HG03378 (cell line): ENCODE results near the gene PBXIP1.
A peak's percentile ranks its signal among the peaks of the same experiment; 100 is the strongest.

Experiments used
- ATAC-seq: cut with Tn5 transposase; IDR thresholded peaks from one replicate; pipeline ENCODE4 v1.9.1; 2021; ENCODE audit warnings: mild to moderate bottlenecking, moderate library complexity; ENCODE audit not compliant: unreplicated experiment

The PBXIP1 gene

DNA sequence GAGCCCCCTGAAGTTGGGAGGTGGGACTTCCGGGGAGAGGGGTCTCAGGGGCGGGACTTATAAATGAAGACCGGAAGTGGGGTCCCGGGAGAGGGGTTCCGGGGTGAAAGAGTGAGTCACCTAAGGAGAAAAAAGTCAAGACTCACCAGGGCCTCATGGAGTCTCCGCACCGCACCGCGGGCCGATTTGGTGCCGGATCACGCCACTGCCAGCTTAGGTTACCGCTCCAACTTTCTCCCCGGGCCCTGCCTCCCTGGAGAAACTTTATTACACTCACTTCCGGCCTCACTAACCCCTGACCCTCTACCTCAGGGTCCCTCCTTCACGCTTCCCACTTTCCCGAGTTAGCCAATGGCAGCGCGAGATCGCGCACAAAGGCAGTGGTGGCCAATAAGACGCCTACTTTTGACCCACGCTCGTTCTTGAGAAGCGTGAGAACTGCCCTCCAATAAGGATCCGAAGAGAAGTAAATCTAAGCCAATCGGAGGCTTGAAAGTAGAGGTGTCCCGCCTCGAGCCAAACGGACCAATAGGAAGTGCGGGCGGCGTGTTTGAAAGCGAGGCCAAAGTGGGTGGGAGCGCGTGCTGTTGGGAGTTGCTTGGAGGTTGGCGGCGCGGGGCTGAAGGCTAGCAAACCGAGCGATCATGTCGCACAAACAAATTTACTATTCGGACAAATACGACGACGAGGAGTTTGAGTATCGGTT, 18.4 kb upstream of the PBXIP1 start, which contains the start of gene CKS1B:
TSS of gene CKS1B (plus strand) at position 580 of the 706 bp plus-strand sequence. CDS start at position 645, 65 bp downstream.
- peak; percentile 83 for ATAC-seq

DNA sequence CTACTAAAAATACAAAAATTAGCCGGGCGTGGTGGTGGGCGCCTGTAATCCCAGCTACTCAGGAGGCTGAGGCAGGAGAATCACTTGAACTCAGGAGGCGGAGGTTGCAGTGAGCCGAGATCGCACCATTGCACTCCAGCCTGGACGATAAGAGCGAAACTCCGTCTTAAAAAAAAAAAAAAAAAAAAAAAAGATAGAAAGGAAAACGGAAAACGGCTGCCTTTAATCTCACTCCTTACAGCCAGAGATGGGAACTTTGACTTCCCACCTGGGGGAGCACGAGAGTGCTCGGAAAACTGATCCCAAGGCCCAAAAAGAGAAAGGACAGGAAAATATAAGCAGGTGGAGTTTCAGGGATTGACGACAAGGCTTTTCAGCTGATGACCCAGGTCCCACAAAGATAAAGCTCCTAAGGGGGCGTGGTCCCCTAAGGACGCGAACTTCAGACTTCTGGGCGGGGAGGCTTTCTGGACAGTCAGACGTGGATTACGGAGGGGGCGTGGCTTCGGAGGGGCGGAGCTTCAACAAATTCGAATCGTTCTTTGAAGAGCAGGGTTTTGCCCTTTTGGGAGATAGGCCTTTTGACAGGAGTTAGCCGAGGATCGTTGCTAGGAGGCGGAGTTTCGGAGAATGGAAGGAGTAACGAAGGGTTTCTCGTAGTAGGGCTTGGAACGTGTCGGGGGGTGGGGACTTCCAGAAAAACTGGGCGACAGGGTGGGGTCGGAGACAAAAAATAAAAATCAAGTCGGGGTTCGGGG, 17.6 kb upstream of the PBXIP1 start:
- ATAC-seq: no peak

DNA sequence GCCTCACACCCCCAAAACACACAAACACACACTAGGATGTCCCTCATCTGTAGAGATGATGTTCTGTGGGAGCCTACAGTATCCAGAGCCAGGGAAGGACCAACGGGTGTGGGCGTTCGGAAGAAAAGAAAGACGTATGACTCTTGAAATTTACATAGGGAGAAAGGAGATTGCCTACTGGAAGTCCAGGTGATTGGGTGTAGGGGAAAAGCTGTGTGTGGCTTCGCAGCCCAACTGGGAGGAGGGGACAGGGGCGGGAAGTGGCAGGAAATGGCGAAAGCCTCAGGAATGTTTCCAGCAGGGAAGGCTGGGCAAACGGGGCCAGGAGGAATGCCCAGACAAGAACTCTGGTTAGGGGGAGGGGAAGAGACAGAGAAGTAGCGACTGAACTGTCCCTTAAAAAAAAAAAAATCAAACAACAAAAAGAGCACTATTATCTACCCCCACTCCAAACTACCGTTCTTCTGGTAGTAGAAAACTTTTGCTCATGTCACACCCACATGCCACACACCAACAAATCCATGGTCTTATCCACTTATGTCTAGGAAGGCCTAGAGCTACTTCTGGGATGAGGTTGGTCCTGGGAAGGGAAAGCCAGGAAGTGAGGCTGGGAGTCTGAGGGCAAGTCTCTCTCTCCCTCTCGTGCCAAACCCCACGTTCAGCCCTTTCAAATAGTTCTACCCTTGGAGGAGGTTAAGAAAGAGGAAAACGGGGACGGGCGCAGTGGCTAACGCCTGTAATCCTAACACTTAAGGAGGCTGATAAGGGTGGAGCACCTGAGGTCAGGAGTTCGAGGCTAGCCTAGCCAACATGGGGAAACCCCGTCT, 16.8 kb upstream of the PBXIP1 start:
- no peak for ATAC-seq

GRCh38 chr1:154972213-154972516, 16.3 kb upstream of the PBXIP1 start:
- ATAC-seq: no peak

GRCh38 chr1:154971341-154971998, 15.6 kb upstream of the PBXIP1 start:
- ATAC-seq: no peak

- no peak for ATAC-seq
These were observed 14.9 kb upstream of the PBXIP1 start, which contains the start of gene SHC1 for GRCh38 chr1:154970631-154971340. SHC1 (minus strand) TSS chr1:154970747; CDS start chr1:154970526, 221 bp downstream.

GRCh38 chr1:154969860-154970452, 14.1 kb upstream of the PBXIP1 start:
- no peak for ATAC-seq

DNA sequence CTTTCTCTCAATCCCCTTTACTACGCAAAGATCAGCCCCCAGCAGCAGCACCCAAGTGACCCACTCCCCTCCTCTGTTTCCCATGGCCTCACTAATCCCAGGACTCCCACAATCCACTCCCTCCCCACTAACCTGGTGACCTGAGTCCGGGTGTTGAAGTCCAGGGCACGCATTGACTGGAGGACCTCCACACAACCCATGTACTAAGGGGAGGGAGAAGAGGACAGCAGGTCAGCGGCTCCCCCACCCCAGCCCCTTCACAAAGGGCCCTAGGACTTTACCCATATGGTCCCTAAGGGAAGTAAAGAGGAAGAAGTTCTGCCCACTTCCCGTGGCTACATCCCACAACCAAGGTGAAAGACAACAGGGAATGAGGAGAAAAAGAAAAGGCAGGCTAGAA, 13.3 kb upstream of the PBXIP1 start:
- no peak for ATAC-seq

DNA sequence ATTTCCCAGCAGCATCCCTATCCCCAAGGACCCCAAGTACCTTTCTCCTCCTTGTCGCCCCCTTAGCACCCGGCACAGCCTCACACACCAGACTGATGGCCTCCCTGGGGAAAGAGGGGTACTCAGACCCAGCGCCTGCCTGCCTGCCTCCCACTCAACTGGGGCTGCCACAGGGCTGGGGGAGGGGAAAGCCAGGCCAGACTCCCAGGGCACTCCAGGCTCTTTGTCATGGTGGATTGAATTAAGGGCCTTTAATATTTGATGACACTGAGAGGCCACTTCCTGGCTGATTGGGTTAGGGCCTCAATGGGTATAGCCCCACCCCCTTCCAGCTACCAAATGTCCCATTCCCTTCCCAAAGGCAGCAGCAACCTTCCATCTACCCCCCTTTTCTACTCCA, 12.8 kb upstream of the PBXIP1 start:
- no peak for ATAC-seq

- no peak for ATAC-seq
These were observed 11.5 kb upstream of the PBXIP1 start for GRCh38 chr1:154967331-154967950.

GRCh38 chr1:154966111-154966510, 10.2 kb upstream of the PBXIP1 start:
- ATAC-seq: no peak

GRCh38 chr1:154964359-154964758, 8.5 kb upstream of the PBXIP1 start:
- ATAC-seq: no peak

- ATAC-seq: no peak
These were observed 7.7 kb upstream of the PBXIP1 start for GRCh38 chr1:154963643-154964042.

DNA sequence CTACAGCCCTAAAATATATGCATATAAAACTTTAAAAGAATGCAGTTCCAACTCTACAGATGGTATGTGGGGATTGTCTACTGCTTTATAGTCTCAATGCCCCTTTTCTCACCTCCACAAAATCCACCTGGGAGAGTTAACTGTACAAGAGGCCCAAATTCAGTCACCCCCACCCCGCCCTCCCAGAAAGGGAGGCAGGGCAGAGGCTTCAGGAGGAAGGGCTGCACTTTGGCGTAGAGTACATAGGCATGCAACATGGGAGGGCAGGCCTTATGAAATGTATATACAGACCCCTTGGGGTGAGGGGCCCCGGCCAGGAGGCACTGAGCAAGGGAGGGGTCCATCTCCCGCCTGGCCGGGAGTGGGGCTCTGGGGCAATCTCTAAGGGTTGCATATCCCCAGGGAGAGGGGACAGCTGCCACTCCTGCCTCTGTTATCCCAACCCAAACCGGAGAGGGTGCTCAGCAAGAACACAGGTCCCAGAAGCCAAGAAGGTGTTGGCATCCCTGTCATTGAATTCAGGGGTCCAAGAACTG, 7.0 kb upstream of the PBXIP1 start:
- no peak for ATAC-seq

- peak; percentile 15 for ATAC-seq
These were observed 6.4 kb upstream of the PBXIP1 start for GRCh38 chr1:154962156-154962749.

- peak; percentile 54 for ATAC-seq
These were observed 5.6 kb upstream of the PBXIP1 start, which contains the start of gene PYGO2 for GRCh38 chr1:154961207-154962155. PYGO2 (minus strand) TSS chr1:154961782; CDS start chr1:154961576, 206 bp downstream.

GRCh38 chr1:154960446-154961136, 4.7 kb upstream of the PBXIP1 start:
- no peak for ATAC-seq
